CD4-positive, CD25-positive, alpha-beta regulatory T cell (primary cell): ENCODE measurements around the gene NAPB. TPM values are rescaled to one million over a fixed set of nuclear protein-coding genes. Genes with fewer than 3 reads are reported as not detected.

ENCODE experiments used
- ATAC-seq, 2 donors: fragments of 150-1000 bp; cut with Tn5 transposase; one replicate each; pipeline ENCODE4 v1.10.0; 2021; ENCODE audit warnings: low read depth in 2 of 2, moderate number of reproducible peaks in 2 of 2, moderate library complexity in 1 of 2
- DNase-seq, 3 donors: peaks; one replicate each; pipeline versions ENCODE4 v3.0.0 to v3.0.0-alpha.2; 2012 to 2022; ENCODE audit warnings: mixed read lengths in 1 of 3
- H3K27ac ChIP-seq: one replicate; pipeline ENCODE4 v1.7.0; 2013; ENCODE audit warnings: mild to moderate bottlenecking, low read length; ENCODE audit not compliant: insufficient read depth, poor library complexity, severe bottlenecking
- H3K27me3 ChIP-seq: one replicate; pipeline ENCODE4 v1.7.0; 2013; ENCODE audit warnings: low read length; ENCODE audit not compliant: control insufficient read depth, insufficient read depth
- H3K36me3 ChIP-seq: one replicate; pipeline ENCODE4 v1.7.0; 2013; ENCODE audit warnings: mild to moderate bottlenecking, low read length, moderate library complexity; ENCODE audit not compliant: control insufficient read depth, insufficient read depth
- H3K4me1 ChIP-seq: 2 replicates; pipeline ENCODE4 v1.7.0; 2013; ENCODE audit warnings: mild to moderate bottlenecking, low read length; ENCODE audit not compliant: insufficient read depth, control insufficient read depth, poor library complexity, severe bottlenecking
- H3K4me3 ChIP-seq: one replicate; pipeline ENCODE4 v1.7.0; 2013; ENCODE audit warnings: low read depth, mild to moderate bottlenecking, low read length, moderate library complexity
- H3K9me3 ChIP-seq, 2 experiments: 1 replicate in 1 of 2; 2 replicates in 1 of 2; pipeline ENCODE4 v1.7.0; 2013; ENCODE audit warnings: low read length in 2 of 2, mild to moderate bottlenecking in 1 of 2, moderate library complexity in 1 of 2; ENCODE audit not compliant: control insufficient read depth in 2 of 2
- H3K27ac Mint-ChIP-seq, 3 donors: one replicate each; pipeline ENCODE4 v1.8.0; 2020 to 2022; ENCODE audit warnings: mild to moderate bottlenecking in 3 of 3, mixed read lengths in 3 of 3, moderate library complexity in 2 of 3
- H3K27me3 Mint-ChIP-seq: one replicate; pipeline ENCODE4 v1.8.0; 2022; ENCODE audit warnings: mild to moderate bottlenecking, mixed read lengths
- H3K36me3 Mint-ChIP-seq: one replicate; pipeline ENCODE4 v1.8.0; 2020; ENCODE audit warnings: mixed read lengths
- H3K4me1 Mint-ChIP-seq, 4 donors: one replicate each; pipeline ENCODE4 v1.8.0; 2020 to 2022; ENCODE audit warnings: mixed read lengths in 4 of 4, mild to moderate bottlenecking in 1 of 4
- H3K4me3 Mint-ChIP-seq, 4 donors: one replicate each; pipeline ENCODE4 v1.8.0; 2020 to 2022; ENCODE audit warnings: mild to moderate bottlenecking in 4 of 4, mixed read lengths in 4 of 4, moderate library complexity in 3 of 4
- H3K9me3 Mint-ChIP-seq, 7 donors: one replicate each; pipeline ENCODE4 v1.8.0; 2020 to 2022; ENCODE audit warnings: mixed read lengths in 7 of 7, mild to moderate bottlenecking in 3 of 7, moderate library complexity in 2 of 7
- polyA plus RNA-seq, 4 donors: library from polyadenylated mRNA; unstranded; fragments of 300-500 nt; fragmentation: Illumina TruSeq; gene quantifications; one replicate each; pipeline ENCODE4 v1.2.3, GENCODE V29; 2021
- total RNA-seq: library from RNA; stranded (reverse); gene quantifications from one replicate; pipeline ENCODE4 v1.2.3, GENCODE V29; 2022

NAPB gene
- total and polyA plus RNA-seq, 5 donors from 2014 or later = 3.6 to 10.6 (median 4.5) TPM

DNA sequence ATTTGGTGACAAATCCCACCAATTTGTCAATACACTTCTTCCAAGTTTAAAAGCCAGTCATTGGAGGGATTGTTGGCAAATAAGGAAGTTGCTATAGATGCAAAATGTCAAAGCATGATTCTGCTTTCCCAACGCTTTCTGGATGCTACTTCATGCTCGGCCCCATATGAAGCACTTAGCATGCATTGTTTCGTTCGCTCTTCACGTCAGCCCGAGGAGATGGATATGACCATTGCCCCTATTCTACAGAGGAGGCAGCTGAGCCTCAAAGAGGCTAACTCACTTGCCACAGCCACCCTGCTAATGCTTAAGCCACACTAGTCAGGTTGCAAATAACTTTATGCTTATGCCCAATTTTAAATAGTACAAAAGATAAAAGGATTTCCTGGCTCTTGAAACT lies 73.5 kb downstream of the NAPB start:
- H3K36me3 Mint-ChIP-seq = no peaks in the 10 kb centered on the region
- Histone ChIP-seq H3K27ac (no peak overlapping the region), H3K9me3 (no peaks in the 10 kb centered on the region), H3K4me1 (peaks cover 32% of the 10 kb centered on the region), H3K27me3 (no peaks in the 10 kb centered on the region), H3K36me3 (no peaks in the 10 kb centered on the region), H3K4me3 (no peak overlapping the region)
- H3K9me3 Mint-ChIP-seq = no peaks in the 10 kb centered on the region
- H3K4me1 Mint-ChIP-seq = peaks cover 0 to 33% (median 20%) of the 10 kb centered on the region in 4 donors
- ATAC-seq (no peak), DNase-seq (no peak)
- peak overlapping the region in 2 of 3 donors; percentile 40 to 68 for H3K27ac Mint-ChIP-seq
- H3K27me3 Mint-ChIP-seq = peaks cover 8% of the 10 kb centered on the region
- H3K4me3 Mint-ChIP-seq = peak overlapping the region in 2 of 4 donors; percentile 8 to 75

DNA sequence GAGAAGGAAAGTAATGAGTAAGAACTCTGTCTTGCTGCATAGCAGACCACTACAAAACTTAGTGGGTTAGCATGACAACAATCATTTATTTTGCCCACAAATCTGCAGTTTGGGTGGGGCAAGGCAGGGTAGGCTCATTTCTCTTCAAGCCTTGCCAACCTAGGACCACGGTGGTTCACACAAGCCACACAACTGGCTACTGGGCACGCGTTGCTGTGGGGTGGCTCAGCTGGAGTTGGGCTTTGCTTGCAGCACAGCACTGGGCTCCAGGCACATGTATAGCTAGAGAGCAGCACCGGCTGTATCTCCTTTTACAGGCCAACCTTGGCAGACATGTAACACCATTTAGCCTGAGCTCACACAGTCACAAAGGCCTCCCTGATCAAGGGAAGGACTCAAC lies 75.3 kb downstream of the NAPB start:
- H3K4me3 Mint-ChIP-seq = no peak overlapping the region
- Histone ChIP-seq H3K27ac (no peak overlapping the region), H3K4me3 (no peak overlapping the region), H3K4me1 (peaks cover 14% of the 10 kb centered on the region), H3K27me3 (no peaks in the 10 kb centered on the region), H3K9me3 (no peaks in the 10 kb centered on the region), H3K36me3 (no peaks in the 10 kb centered on the region)
- no peaks in the 10 kb centered on the region for H3K36me3 Mint-ChIP-seq
- H3K27ac Mint-ChIP-seq = no peak overlapping the region
- no peak for ATAC-seq
- no peaks in the 10 kb centered on the region for H3K9me3 Mint-ChIP-seq
- peaks cover 0 to 18% (median 11%) of the 10 kb centered on the region in 4 donors for H3K4me1 Mint-ChIP-seq
- no peak for DNase-seq
- H3K27me3 Mint-ChIP-seq = peaks cover 13% of the 10 kb centered on the region

DNA sequence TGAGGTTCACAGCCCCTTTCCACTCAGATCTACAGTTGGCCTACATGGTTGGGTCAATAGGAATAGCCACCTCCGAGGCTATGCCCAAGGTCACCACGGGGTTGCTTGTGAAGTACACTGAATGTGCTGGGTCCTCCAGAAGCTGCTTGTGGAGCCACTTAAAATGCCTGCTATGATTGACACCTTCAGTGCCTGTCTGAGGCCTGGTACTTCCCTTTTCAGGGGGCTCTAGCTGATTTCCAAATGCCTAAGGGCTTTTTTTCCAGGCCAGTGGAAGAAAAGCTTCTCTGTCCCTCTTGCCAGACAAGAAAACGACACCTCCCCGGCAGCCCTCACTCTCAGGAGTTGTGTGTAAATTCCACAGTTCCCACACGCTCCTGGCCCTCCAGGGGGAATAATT lies 77.0 kb downstream of the NAPB start:
- Mint-ChIP-seq H3K36me3 (no peaks in the 10 kb centered on the region), H3K27ac (no peak overlapping the region), H3K4me1 (peaks cover 0 to 6% (median 3%) of the 10 kb centered on the region in 4 donors), H3K4me3 (no peak overlapping the region), H3K27me3 (peaks cover 6% of the 10 kb centered on the region), H3K9me3 (no peaks in the 10 kb centered on the region)
- no peaks in the 10 kb centered on the region for H3K36me3 ChIP-seq
- H3K4me3 ChIP-seq = no peak overlapping the region
- no peaks in the 10 kb centered on the region for H3K27me3 ChIP-seq
- ATAC-seq = no peak
- no peak overlapping the region for H3K27ac ChIP-seq
- DNase-seq = no peak
- H3K9me3 ChIP-seq = no peaks in the 10 kb centered on the region
- H3K4me1 ChIP-seq = peaks cover 5% of the 10 kb centered on the region

DNA sequence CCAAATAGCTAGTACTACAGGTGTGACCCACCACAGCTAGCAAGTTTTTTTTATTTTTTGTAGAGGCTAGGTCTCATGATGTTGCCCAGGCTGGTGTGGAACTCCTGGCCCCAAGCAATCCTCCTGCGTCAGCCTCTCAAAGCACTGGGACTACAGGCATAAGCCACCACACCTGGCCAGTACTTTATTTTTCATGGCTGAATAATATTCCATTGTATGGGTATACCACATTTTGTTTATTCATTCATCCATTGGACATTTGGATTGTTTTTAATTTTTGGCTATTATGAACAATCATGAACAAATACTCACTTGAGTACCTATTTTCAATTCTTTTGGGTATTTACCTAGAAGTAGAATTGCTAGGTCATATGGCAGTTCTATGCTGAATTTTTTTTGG lies 77.7 kb downstream of the NAPB start:
- Mint-ChIP-seq H3K4me3 (no peak overlapping the region), H3K9me3 (no peaks in the 10 kb centered on the region), H3K27ac (no peak overlapping the region), H3K36me3 (no peaks in the 10 kb centered on the region), H3K4me1 (peaks cover 0 to 2% (median 0%) of the 10 kb centered on the region in 4 donors), H3K27me3 (peaks cover 6% of the 10 kb centered on the region)
- ATAC-seq (no peak), DNase-seq (no peak)
- H3K36me3 ChIP-seq = no peaks in the 10 kb centered on the region
- H3K27ac ChIP-seq = no peak overlapping the region
- no peaks in the 10 kb centered on the region for H3K4me1 ChIP-seq
- no peaks in the 10 kb centered on the region for H3K9me3 ChIP-seq
- no peak overlapping the region for H3K4me3 ChIP-seq
- H3K27me3 ChIP-seq = no peaks in the 10 kb centered on the region

DNA sequence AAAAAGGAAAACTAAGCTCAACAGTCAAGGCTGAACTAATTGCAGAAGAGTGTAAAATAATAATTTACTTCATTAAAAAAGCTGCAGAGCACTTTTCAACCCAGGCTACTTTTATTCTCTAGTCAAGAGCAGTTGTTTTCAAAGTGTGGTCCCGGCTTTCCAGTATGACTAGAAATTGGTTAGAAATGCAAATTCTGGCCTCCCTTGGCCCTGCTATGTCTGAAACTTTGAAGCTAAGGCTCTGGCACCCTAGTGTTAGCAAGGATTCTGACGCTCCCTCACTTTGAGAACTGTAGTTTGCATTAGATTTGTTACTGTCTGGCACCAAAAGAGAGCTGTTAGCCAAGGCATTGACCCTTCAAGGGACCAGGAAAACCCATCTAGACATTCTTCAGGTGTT lies 80.2 kb downstream of the NAPB start:
- no peaks in the 10 kb centered on the region for H3K36me3 ChIP-seq
- no peak overlapping the region for H3K27ac Mint-ChIP-seq
- H3K4me3 Mint-ChIP-seq = no peak overlapping the region

DNA sequence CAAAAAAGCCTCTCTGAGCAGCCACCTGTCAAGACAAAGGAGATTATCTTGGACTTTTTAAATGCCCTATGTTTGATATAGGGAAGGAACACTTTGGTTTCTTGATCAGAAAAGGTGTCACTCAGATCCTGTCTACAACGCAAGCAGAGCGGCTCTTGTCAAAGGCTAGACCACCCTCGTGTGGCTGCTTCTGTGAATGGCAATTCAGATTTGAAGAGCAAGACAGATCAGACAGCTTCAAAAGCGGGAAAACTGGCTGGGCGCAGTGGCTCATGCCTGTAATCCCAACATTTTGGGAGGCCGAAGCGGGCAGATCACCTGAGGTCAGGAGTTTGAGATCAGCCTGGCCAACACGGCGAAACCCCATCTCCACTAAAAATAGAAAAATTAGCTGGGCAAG lies 80.8 kb downstream of the NAPB start:
- peaks cover 6% of the 10 kb centered on the region for H3K27me3 Mint-ChIP-seq
- Histone ChIP-seq H3K36me3 (no peaks in the 10 kb centered on the region), H3K9me3 (no peaks in the 10 kb centered on the region), H3K4me1 (no peaks in the 10 kb centered on the region), H3K4me3 (no peak overlapping the region), H3K27ac (no peak overlapping the region), H3K27me3 (no peaks in the 10 kb centered on the region)
- no peak overlapping the region for H3K4me3 Mint-ChIP-seq
- ATAC-seq (no peak), DNase-seq (peak in 2 of 3 donors; percentile 13 to 51)
- no peaks in the 10 kb centered on the region for H3K36me3 Mint-ChIP-seq
- no peaks in the 10 kb centered on the region for H3K4me1 Mint-ChIP-seq
- no peak overlapping the region for H3K27ac Mint-ChIP-seq
- no peaks in the 10 kb centered on the region for H3K9me3 Mint-ChIP-seq

More for the DNA sequence above, 80.2 kb downstream of the NAPB start:
- no peaks in the 10 kb centered on the region for H3K9me3 Mint-ChIP-seq
- Histone ChIP-seq H3K4me1 (no peaks in the 10 kb centered on the region), H3K4me3 (no peak overlapping the region), H3K27me3 (no peaks in the 10 kb centered on the region), H3K27ac (no peak overlapping the region), H3K9me3 (no peaks in the 10 kb centered on the region)
- no peaks in the 10 kb centered on the region for H3K36me3 Mint-ChIP-seq
- ATAC-seq (no peak), DNase-seq (no peak)
- H3K27me3 Mint-ChIP-seq = peaks cover 6% of the 10 kb centered on the region
- H3K4me1 Mint-ChIP-seq = no peaks in the 10 kb centered on the region

DNA sequence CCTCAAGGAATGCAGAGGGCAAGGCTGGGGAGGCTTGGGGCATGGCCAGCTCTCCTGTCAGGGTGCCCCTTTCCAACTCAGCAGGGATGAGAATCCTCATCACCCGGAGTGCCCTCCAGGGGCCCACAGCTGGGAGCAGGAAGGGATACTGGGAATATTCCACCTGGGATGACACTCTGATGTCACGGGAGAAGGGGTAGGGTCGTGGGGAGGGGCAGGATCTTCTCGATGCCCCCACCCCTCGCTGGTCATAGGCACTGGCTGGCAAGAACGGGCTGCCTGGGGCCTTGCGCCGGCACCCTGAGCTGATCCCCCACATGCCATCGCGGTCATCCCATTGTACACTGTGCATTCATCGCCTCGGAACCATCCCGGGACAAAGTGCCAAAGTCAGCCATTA lies 81.3 kb downstream of the NAPB start:
- ATAC-seq = no peak
- H3K4me1 ChIP-seq = no peaks in the 10 kb centered on the region
- no peaks in the 10 kb centered on the region for H3K36me3 ChIP-seq
- H3K36me3 Mint-ChIP-seq = no peaks in the 10 kb centered on the region
- no peak for DNase-seq
- H3K4me3 Mint-ChIP-seq = no peak overlapping the region
- no peaks in the 10 kb centered on the region for H3K9me3 Mint-ChIP-seq
- H3K27me3 Mint-ChIP-seq = peaks cover 6% of the 10 kb centered on the region
- no peak overlapping the region for H3K27ac ChIP-seq
- H3K9me3 ChIP-seq = no peaks in the 10 kb centered on the region
- no peak overlapping the region for H3K4me3 ChIP-seq
- H3K27ac Mint-ChIP-seq = no peak overlapping the region
- H3K4me1 Mint-ChIP-seq = no peaks in the 10 kb centered on the region
- H3K27me3 ChIP-seq = no peaks in the 10 kb centered on the region

DNA sequence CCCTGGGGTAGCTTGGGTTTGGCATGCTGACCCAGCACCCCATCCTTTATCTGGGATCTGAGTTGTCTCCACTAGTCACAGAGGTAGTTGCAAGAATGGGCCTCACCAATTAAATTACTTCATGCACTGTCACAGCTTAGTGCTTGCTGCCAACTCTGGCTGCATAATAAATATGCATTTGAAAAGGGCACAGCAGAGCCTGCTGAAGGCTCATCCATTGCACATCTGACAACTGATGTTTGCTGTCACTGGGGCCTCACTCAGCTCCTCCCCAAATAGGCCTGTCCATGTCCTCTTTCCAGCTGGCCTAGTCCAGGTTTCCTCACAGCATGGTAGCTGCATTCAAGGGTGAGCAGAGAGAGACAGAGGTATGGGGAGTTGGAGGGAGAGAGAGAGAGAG lies 84.0 kb downstream of the NAPB start:
- H3K4me1 Mint-ChIP-seq = no peaks in the 10 kb centered on the region
- DNase-seq (no peak), ATAC-seq (no peak)
- no peaks in the 10 kb centered on the region for H3K36me3 Mint-ChIP-seq
- peaks cover 0 to 2% (median 0%) of the 10 kb centered on the region in 7 donors for H3K9me3 Mint-ChIP-seq
- Histone ChIP-seq H3K27ac (no peak overlapping the region), H3K36me3 (no peaks in the 10 kb centered on the region), H3K4me3 (no peak overlapping the region), H3K9me3 (no peaks in the 10 kb centered on the region), H3K27me3 (no peaks in the 10 kb centered on the region), H3K4me1 (no peaks in the 10 kb centered on the region)
- no peak overlapping the region for H3K27ac Mint-ChIP-seq
- H3K4me3 Mint-ChIP-seq = no peak overlapping the region
- peaks cover 6% of the 10 kb centered on the region for H3K27me3 Mint-ChIP-seq
